Loucy (cell line): ENCODE measurements around the gene TLE7.

Experiments
- CTCF ChIP-seq: fragments of 200-600 bp; sonication (generic); conservative IDR thresholded peaks from 2 replicates; pipeline ENCODE4 v1.5.1; 2014; ENCODE audit warnings: mild to moderate bottlenecking, antibody characterized with exemption, low read length
- EZH2phosphoT487 ChIP-seq: fragments of 200-600 bp; IDR thresholded peaks from 2 replicates; pipeline ENCODE4 v1.6.1; 2018; ENCODE audit warnings: antibody characterized with exemption, mild to moderate bottlenecking, moderate library complexity, borderline replicate concordance

GRCh38 chr16:71425746-71426068, 16.1 kb downstream of the TLE7 start:
- TF ChIP-seq CTCF (no peak), EZH2phosphoT487 (no peak)
